A549 (cell line): ENCODE data around the gene MIB2. TPM values are rescaled to one million over a fixed set of nuclear protein-coding genes. Genes with fewer than 3 reads are reported as not detected.

Source experiments
- ATAC-seq, 2 experiments: fragments of 200-7000 bp in 1 of 2; fragments of >200 bp in 1 of 2; cut with Nextera tagmentation in 1 of 2; cut with Tn5 transposase in 1 of 2; 3 replicates each; pipeline versions ENCODE4 v1.8.0 to v1.9.1; 2018 to 2020; ENCODE audit warnings: mild to moderate bottlenecking in 1 of 2, moderate library complexity in 1 of 2
- CTCF ChIA-PET: fragments of 300-600 bp; sonication (Branson Sonifier 250); formaldehyde crosslinking; extraction: SDS; loops from one replicate; lab custom pipeline; 2021; ENCODE audit warnings: antibody characterized with exemption, inconsistent platforms; lab: Yijun Ruan, JAX
- POLR2A ChIA-PET: fragments of 350-600 bp; formaldehyde crosslinking; extraction: SDS; loops from one replicate; lab custom pipeline; 2021; ENCODE audit warnings: antibody characterized with exemption, inconsistent platforms; lab: Yijun Ruan, JAX
- DNase-seq, 2 experiments: peaks; one replicate each; pipeline versions ENCODE4 v3.0.0 to v3.0.0-alpha.2; 2011 to 2016; ENCODE audit warnings: low read depth in 1 of 2, low spot score in 1 of 2
- FAIRE-seq: peaks from 2 replicates; lab custom pipeline; 2011; peaks lifted over from hg19 to GRCh38; lab: Jason Lieb, UNC
- H3K27ac ChIP-seq, 2 experiments: fragments of >200 bp; sonication (Bioruptor Twin); formaldehyde crosslinking; 3 replicates each; pipeline ENCODE4 v1.5.1; 2016 to 2017
- H3K4me1 ChIP-seq: fragments of >200 bp; sonication (Bioruptor Twin); formaldehyde crosslinking; 3 replicates; pipeline ENCODE4 v1.6.1; 2016
- H3K4me2 ChIP-seq: fragments of >200 bp; sonication (Bioruptor Twin); formaldehyde crosslinking; 3 replicates; pipeline ENCODE4 v1.6.1; 2016
- H3K4me3 ChIP-seq: fragments of >200 bp; sonication (Bioruptor Twin); formaldehyde crosslinking; 3 replicates; pipeline ENCODE4 v1.5.1; 2016
- H3K9me3 ChIP-seq: fragments of >200 bp; sonication (Bioruptor Twin); formaldehyde crosslinking; 3 replicates; pipeline ENCODE4 v1.6.1; 2016
- ATOH8 ChIP-seq: fragments of 250-450 bp; sonication (Bioruptor Pico); IDR thresholded peaks from 2 replicates; pipeline ENCODE4 v1.5.0; 2020; ENCODE audit warnings: low read depth, mild to moderate bottlenecking, moderate library complexity
- BCL3 ChIP-seq: fragments of >200 bp; sonication (Bioruptor Twin); formaldehyde crosslinking; IDR thresholded peaks from 3 replicates; pipeline ENCODE4 v1.6.1; 2016
- BHLHE40 ChIP-seq: IDR thresholded peaks from 2 replicates; pipeline ENCODE4 v1.6.1; 2012; ENCODE audit warnings: low read depth, low read length, inconsistent platforms
- CBX2 ChIP-seq: fragments of 200-600 bp; sonication (generic); IDR thresholded peaks from 2 replicates; pipeline ENCODE4 v1.6.1; 2016; ENCODE audit warnings: low read depth, mild to moderate bottlenecking, borderline replicate concordance
- CEBPB ChIP-seq, 2 experiments: fragments of >200 bp in 1 of 2; sonication (Bioruptor Twin) in 1 of 2; formaldehyde crosslinking in 1 of 2; IDR thresholded peaks; 2 replicates each; pipeline ENCODE4 v1.6.1; 2012 to 2016
- CHD2 ChIP-seq: fragments of 150-350 bp; IDR thresholded peaks from 2 replicates; pipeline ENCODE4 v1.6.1; 2014; ENCODE audit warnings: low read length; ENCODE audit not compliant: partially characterized antibody
- E2F6 ChIP-seq: IDR thresholded peaks from 2 replicates; pipeline ENCODE4 v1.6.1; 2012; ENCODE audit warnings: low read depth, borderline replicate concordance
- EHMT2 ChIP-seq: fragments of 200-600 bp; sonication (generic); IDR thresholded peaks from 2 replicates; pipeline ENCODE4 v1.6.1; 2016; ENCODE audit warnings: antibody characterized with exemption, low read depth, mild to moderate bottlenecking, moderate library complexity
- FOXS1 ChIP-seq: fragments of 250-450 bp; sonication (Bioruptor Pico); IDR thresholded peaks from 2 replicates; pipeline ENCODE4 v1.5.0; 2020; ENCODE audit warnings: mild to moderate bottlenecking, moderate library complexity
- GATA3 ChIP-seq: IDR thresholded peaks from 2 replicates; pipeline ENCODE4 v1.6.1; 2012; ENCODE audit warnings: borderline replicate concordance
- HDAC2 ChIP-seq: fragments of 200-600 bp; sonication (generic); IDR thresholded peaks from 2 replicates; pipeline ENCODE4 v1.6.1; 2016
- HES2 ChIP-seq: fragments of >200 bp; sonication (Bioruptor Twin); formaldehyde crosslinking; IDR thresholded peaks from 2 replicates; pipeline ENCODE4 v1.6.1; 2016
- JUN ChIP-seq, 2 experiments: fragments of >200 bp; sonication (Bioruptor Twin); formaldehyde crosslinking; IDR thresholded peaks; 2 replicates in 1 of 2; 3 replicates in 1 of 2; pipeline ENCODE4 v1.6.1; 2016 to 2017
- KDM1A ChIP-seq: fragments of 200-600 bp; sonication (generic); IDR thresholded peaks from 2 replicates; pipeline ENCODE4 v1.6.1; 2016; ENCODE audit warnings: low read depth, mild to moderate bottlenecking
- MAFK ChIP-seq: fragments of 450-650 bp; IDR thresholded peaks from 2 replicates; pipeline ENCODE4 v1.6.1; 2014; ENCODE audit not compliant: partially characterized antibody
- PBX3 ChIP-seq: IDR thresholded peaks from 2 replicates; pipeline ENCODE4 v1.6.1; 2012
- POLR2AphosphoS2 ChIP-seq: conservative IDR thresholded peaks from 2 replicates; pipeline ENCODE4 v1.6.1; 2012; ENCODE audit warnings: low read length, improper control_type of control experiment, inconsistent platforms
- RAD21 ChIP-seq, 2 experiments: fragments of >200 bp in 1 of 2; sonication (Bioruptor Twin) in 1 of 2; formaldehyde crosslinking in 1 of 2; IDR thresholded peaks in 1 of 2; conservative IDR thresholded peaks in 1 of 2; 2 replicates in 1 of 2; 3 replicates in 1 of 2; pipeline ENCODE4 v1.6.1; 2012 to 2018; ENCODE audit warnings: inconsistent platforms in 1 of 2
- SMC3 ChIP-seq: fragments of >200 bp; sonication (Bioruptor Twin); formaldehyde crosslinking; IDR thresholded peaks from 3 replicates; pipeline ENCODE4 v1.6.1; 2018; ENCODE audit warnings: inconsistent platforms
- TFCP2L1 ChIP-seq: fragments of 250-450 bp; sonication (Bioruptor Pico); IDR thresholded peaks from 2 replicates; pipeline ENCODE4 v1.5.0; 2021; ENCODE audit warnings: mild to moderate bottlenecking
- ZC3H11A ChIP-seq: fragments of 450-650 bp; IDR thresholded peaks from 2 replicates; pipeline ENCODE4 v1.6.1; 2014; ENCODE audit warnings: antibody characterized with exemption, mild to moderate bottlenecking
- ZFP36 ChIP-seq: fragments of 450-650 bp; IDR thresholded peaks from 2 replicates; pipeline ENCODE4 v1.6.1; 2014; ENCODE audit warnings: borderline replicate concordance; ENCODE audit not compliant: partially characterized antibody
- ZNF302 ChIP-seq: fragments of 250-450 bp; sonication (Bioruptor Pico); IDR thresholded peaks from 2 replicates; pipeline ENCODE4 v1.9.0; 2021; ENCODE audit warnings: inconsistent platforms, mild to moderate bottlenecking, moderate library complexity
- WGBS: methylation state at CpG from one replicate; pipeline ENCODE4 v1.1.6; 2017; ENCODE audit errors: missing lambda C conversion rate; 5-methylcytosine and 5-hydroxymethylcytosine counted together
- polyA plus RNA-seq, 4 experiments: library from polyadenylated mRNA; depleted of rRNA in 3 of 4; stranded (reverse); fragments of >200 nt; fragmentation: RNase III in 1 of 4; extraction: RNeasy Plus Mini Kit Qiagen cat#74134 plus additional on column Dnase treatment in 1 of 4; gene quantifications; 2 replicates in 3 of 4; 3 replicates in 1 of 4; pipeline ENCODE4 v1.2.3, GENCODE V29; 2011 to 2017

Gene MIB2
- polyA plus RNA-seq, 2 of the 4 experiments (the other 2 are of a cell fraction): 5.1 to 20.0 TPM

GRCh38 chr1:1614204-1614953, 921 bp upstream of the MIB2 start:
- Histone ChIP-seq H3K27ac (peak overlapping the region; percentile 98 to 99; a peak in 5 of 6 replicates), H3K4me3 (peak overlapping the region; percentile 79), H3K9me3 (no peaks in the 10 kb centered on the region), H3K4me1 (peaks cover 17% of the 10 kb centered on the region), H3K4me2 (peak overlapping the region; percentile 89)
- POLR2A ChIA-PET: interaction anchor here (0.6 kb wide), 1 partner anchor 44 kb away, joined by 9 read pairs; no protein-coding TSS in a partner anchor
- DNase-seq (no peak), ATAC-seq (peak in 1 of 2 experiments; percentile 5; a peak in 2 of 6 replicates), FAIRE-seq (no peak)
- TF ChIP-seq RAD21 (conservative IDR thresholded peaks at IDR 0.05 in 1 of 2, IDR thresholded peaks at IDR 0.05 in 1 of 2) (no peak), HDAC2 (no peak), PBX3 (no peak), CHD2 (no peak), ZC3H11A (no peak), GATA3 (no peak), MAFK (no peak), E2F6 (no peak), ATOH8 (CRISPR knock-in tag) (no peak), HES2 (no peak)
- WGBS: 26% methylated on average over 30 of the region's 30 CpGs
- CTCF ChIA-PET: interaction anchor here (1.2 to 2.7 kb wide), 2 partner anchors 17 to 22 kb away, joined by 5 to 9 read pairs; no protein-coding TSS in a partner anchor

GRCh38 chr1:1614954-1615255, 395 bp upstream of the MIB2 start:
- Histone ChIP-seq H3K4me2 (peak overlapping the region; percentile 89), H3K4me3 (peak overlapping the region; percentile 79), H3K9me3 (no peaks in the 10 kb centered on the region), H3K27ac (peak overlapping the region; percentile 98 to 99), H3K4me1 (peaks cover 17% of the 10 kb centered on the region)
- no peak for DNase-seq
- no peak; a peak in 2 of 6 replicates for ATAC-seq
- WGBS: 0% methylated on average over 19 of the region's 23 CpGs
- FAIRE-seq: no peak
- TF ChIP-seq JUN (IDR thresholded peaks at IDR 0.05) (no peak), RAD21 (conservative IDR thresholded peaks at IDR 0.05 in 1 of 2, IDR thresholded peaks at IDR 0.05 in 1 of 2) (no peak), MAFK (no peak), BCL3 (no peak), HDAC2 (no peak), TFCP2L1 (no peak), ZNF302 (CRISPR knock-in tag) (no peak), FOXS1 (CRISPR knock-in tag) (no peak), SMC3 (no peak), EHMT2 (no peak), BHLHE40 (no peak), CEBPB (IDR thresholded peaks at IDR 0.05) (no peak), ZC3H11A (no peak), POLR2AphosphoS2 (no peak), CBX2 (no peak), HES2 (no peak), ZFP36 (no peak), KDM1A (no peak)
- POLR2A ChIA-PET: interaction anchor here (0.6 kb wide), 1 partner anchor 45 kb away, joined by 9 read pairs; no protein-coding TSS in a partner anchor
- CTCF ChIA-PET: interaction anchor here (2.7 kb wide), 1 partner anchor 17 kb away, joined by 9 read pairs; no protein-coding TSS in a partner anchor
